VCaP (cell line): ENCODE data around the gene MC5R.

Experiments
- H3K27ac ChIP-seq: fragments of 450-650 bp; 2 replicates; pipeline ENCODE4 v1.5.1; 2017
- TF ChIP-seq, protein P1 (sequence below): fragments of 450-650 bp; conservative IDR thresholded peaks from 2 replicates; pipeline ENCODE4 v1.5.1; 2017; ENCODE audit warnings: mild to moderate bottlenecking, moderate library complexity

Gene MC5R

GRCh38 chr18:13849791-13850190, 25.8 kb downstream of the MC5R start:
- TF ChIP-seq, protein P1, sequence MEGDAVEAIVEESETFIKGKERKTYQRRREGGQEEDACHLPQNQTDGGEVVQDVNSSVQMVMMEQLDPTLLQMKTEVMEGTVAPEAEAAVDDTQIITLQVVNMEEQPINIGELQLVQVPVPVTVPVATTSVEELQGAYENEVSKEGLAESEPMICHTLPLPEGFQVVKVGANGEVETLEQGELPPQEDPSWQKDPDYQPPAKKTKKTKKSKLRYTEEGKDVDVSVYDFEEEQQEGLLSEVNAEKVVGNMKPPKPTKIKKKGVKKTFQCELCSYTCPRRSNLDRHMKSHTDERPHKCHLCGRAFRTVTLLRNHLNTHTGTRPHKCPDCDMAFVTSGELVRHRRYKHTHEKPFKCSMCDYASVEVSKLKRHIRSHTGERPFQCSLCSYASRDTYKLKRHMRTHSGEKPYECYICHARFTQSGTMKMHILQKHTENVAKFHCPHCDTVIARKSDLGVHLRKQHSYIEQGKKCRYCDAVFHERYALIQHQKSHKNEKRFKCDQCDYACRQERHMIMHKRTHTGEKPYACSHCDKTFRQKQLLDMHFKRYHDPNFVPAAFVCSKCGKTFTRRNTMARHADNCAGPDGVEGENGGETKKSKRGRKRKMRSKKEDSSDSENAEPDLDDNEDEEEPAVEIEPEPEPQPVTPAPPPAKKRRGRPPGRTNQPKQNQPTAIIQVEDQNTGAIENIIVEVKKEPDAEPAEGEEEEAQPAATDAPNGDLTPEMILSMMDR: no peak
- H3K27ac ChIP-seq: no peak overlapping the region

DNA sequence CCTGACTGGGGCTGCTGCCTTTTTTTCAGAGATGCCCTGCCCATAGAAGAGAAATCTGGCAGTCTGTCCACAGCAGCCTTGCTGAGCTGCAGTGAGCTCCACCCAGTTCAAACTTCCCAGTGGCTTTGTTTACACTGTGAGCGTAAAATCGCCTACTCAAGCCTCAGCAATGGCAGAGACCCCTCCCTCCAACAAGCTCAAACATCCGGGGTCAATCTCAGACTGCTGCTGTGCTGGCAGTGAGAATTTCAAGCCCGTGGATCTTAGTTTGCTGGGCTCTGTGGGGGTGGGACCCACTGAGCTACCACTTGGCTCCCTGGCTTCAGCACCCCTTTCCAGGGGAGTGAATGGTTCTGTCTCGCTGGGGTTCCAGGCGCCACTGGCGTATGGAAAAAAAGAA, 38.9 kb downstream of the MC5R start:
- peak overlapping the region; percentile 28; the same call in 1 of the 2 replicates for H3K27ac ChIP-seq

DNA sequence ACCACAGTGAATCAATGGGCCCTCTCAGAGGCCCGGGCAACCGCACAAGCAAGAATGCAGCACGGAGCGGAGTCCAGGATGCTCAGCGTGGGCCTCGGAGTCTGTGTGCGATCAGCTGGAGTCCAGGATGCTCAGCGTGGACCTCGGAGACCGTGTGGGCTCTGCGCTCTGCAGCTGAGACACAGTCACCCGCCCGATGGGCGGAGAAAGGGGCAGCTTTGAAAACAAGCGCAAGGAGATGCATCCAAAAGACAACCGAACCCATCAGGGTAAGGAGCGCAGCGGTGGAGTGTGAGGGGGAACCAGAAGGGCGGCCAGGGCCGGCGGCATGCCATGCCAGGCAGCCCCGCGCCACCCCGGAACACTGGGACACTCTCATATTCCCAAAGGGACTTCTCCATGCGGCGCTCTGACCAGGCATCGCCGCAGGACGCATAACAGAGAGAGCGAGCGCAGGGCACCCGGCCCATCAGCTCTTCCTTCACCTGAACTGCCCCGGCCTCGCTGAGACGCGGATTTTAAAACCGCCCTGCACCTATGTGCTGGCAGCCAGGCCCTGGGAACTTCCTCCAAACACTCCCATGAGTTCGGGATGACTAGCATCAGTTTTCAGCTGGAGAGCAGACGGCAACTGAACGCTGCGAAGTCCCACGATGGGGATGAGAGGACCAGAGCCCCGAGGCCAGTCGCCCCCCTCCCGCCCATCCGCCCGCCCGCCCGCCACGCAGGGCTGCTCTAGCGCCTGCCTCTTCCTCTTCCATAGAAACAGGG, 44.7 kb downstream of the MC5R start:
- no peak overlapping the region for H3K27ac ChIP-seq
- TF ChIP-seq, protein P1: no peak

DNA sequence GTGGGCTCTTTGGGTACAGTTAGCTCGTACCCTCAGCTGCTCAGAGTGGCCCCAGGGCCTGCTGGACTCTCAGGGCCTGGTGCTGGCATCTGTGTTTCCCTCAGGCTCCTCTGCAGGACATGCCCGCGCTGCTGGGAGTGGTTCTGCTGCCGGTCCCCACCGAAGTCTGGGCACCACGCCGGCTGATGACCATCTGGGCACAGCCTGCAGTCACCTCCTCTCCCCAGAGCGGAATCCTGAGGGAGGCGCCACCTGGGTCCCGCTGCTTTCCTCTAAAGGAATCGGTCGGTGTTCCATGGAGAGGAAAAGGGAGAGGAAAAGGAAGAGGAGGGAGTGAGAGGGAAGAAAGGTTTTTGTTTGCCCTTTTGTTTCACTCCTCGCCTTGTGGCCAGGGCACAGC, 47.8 kb downstream of the MC5R start:
- H3K27ac ChIP-seq: no peak overlapping the region
- TF ChIP-seq, protein P1: no peak

GRCh38 chr18:13872373-13872772, 48.4 kb downstream of the MC5R start:
- no peak overlapping the region for H3K27ac ChIP-seq
- TF ChIP-seq, protein P1: no peak

DNA sequence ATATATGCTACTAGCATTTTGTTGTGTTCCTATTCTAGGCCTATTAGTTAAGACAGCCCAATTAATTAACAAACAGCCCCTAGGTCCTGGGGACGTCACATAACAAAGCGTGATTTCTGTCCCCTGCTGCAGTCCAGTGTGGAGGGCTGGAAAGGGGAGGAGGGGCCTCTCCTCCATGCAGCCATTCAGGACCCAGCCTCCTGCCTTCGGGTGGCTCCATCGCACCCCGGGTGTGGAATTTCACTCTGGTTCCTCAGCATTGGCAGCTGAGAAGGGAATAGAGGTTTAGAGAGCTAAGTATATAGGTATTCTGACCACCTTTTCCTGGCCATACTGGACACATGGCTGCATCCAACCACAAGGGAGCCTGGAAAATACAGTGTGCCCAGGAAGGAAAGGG, 49.0 kb downstream of the MC5R start:
- H3K27ac ChIP-seq: no peak overlapping the region
- TF ChIP-seq, protein P1: no peak

DNA sequence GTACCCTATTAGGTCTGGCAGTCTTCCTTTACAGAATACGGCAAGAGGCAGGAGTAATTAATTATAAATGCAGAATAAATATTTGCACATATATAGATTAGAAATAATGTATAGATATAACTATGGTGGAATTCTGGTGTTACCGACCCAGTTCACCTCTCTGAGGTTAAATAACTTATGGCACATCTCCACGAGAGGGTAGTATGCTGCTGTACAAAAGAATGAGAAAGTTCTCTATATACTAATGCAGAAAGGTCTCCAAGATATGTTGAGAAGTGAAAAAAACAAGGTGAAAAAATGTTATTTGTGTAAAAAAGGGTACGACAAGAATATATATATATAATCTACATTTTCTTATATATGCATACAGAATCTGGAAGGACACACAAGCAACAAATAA, 50.6 kb downstream of the MC5R start:
- TF ChIP-seq, protein P1: no peak
- no peak overlapping the region for H3K27ac ChIP-seq
